ENCODE measurements around the gene CLIC6.
"Not testable (repeated sequence)": the region's sequence is repeated elsewhere in the genome, so short reads cannot be mapped to it uniquely, and the experiment has no call there.

CLIC6 gene

GRCh38 chr21:34642211-34643075 is 26.4 kb upstream of the CLIC6 start:
- no peaks in the 10 kb centered on the region for H3K36me3 Mint-ChIP-seq (ENCODE audit: low read depth)

GRCh38 chr21:34644825-34645224 is 24.0 kb upstream of the CLIC6 start:
- no peaks in the 10 kb centered on the region for H3K9me3 Mint-ChIP-seq
- no peaks in the 10 kb centered on the region for H3K36me3 Mint-ChIP-seq (ENCODE audit: low read depth)
- DNase-seq (no peak), ATAC-seq (no peak)
- H3K27me3 Mint-ChIP-seq = peaks cover 9% of the 10 kb centered on the region
- H3K27ac Mint-ChIP-seq = no peak overlapping the region
- H3K4me1 Mint-ChIP-seq = peaks cover 27% of the 10 kb centered on the region
- H3K4me3 Mint-ChIP-seq = no peak overlapping the region

More at GRCh38 chr21:34642211-34643075, 26.4 kb upstream of the CLIC6 start:
- Mint-ChIP-seq H3K4me3 (no peak overlapping the region), H3K27me3 (peaks cover 5% of the 10 kb centered on the region), H3K9me3 (peaks cover 3% of the 10 kb centered on the region), H3K27ac (no peak overlapping the region), H3K4me1 (peaks cover 33% of the 10 kb centered on the region)
- DNase-seq = no peak
- no peak for ATAC-seq

GRCh38 chr21:34647555-34647954 is 21.2 kb upstream of the CLIC6 start:
- Mint-ChIP-seq H3K4me3 (no peak overlapping the region), H3K27me3 (peaks cover 17% of the 10 kb centered on the region), H3K4me1 (peaks cover 2% of the 10 kb centered on the region), H3K9me3 (peaks cover 5% of the 10 kb centered on the region), H3K27ac (no peak overlapping the region), H3K36me3 (ENCODE audit: low read depth) (no peaks in the 10 kb centered on the region)
- ATAC-seq = no peak
- DNase-seq = no peak

GRCh38 chr21:34648739-34649297 is 20.0 kb upstream of the CLIC6 start:
- no peak for ATAC-seq
- Mint-ChIP-seq H3K36me3 (ENCODE audit: low read depth) (no peaks in the 10 kb centered on the region), H3K9me3 (peaks cover 5% of the 10 kb centered on the region), H3K4me3 (no peak overlapping the region), H3K27me3 (peaks cover 27% of the 10 kb centered on the region), H3K4me1 (no peaks in the 10 kb centered on the region), H3K27ac (no peak overlapping the region)
- no peak for DNase-seq

GRCh38 chr21:34649400-34649799 is 19.4 kb upstream of the CLIC6 start:
- H3K4me1 Mint-ChIP-seq = no peaks in the 10 kb centered on the region
- no peaks in the 10 kb centered on the region for H3K36me3 Mint-ChIP-seq (ENCODE audit: low read depth)
- ATAC-seq = no peak
- H3K27me3 Mint-ChIP-seq = peaks cover 29% of the 10 kb centered on the region
- no peak overlapping the region for H3K4me3 Mint-ChIP-seq
- DNase-seq = no peak
- H3K9me3 Mint-ChIP-seq = peaks cover 5% of the 10 kb centered on the region
- no peak overlapping the region for H3K27ac Mint-ChIP-seq

GRCh38 chr21:34650861-34651431 is 17.8 kb upstream of the CLIC6 start:
- no peaks in the 10 kb centered on the region for H3K4me1 Mint-ChIP-seq
- ATAC-seq (no peak), DNase-seq (no peak)
- H3K27ac Mint-ChIP-seq = no peak overlapping the region
- no peaks in the 10 kb centered on the region for H3K36me3 Mint-ChIP-seq (ENCODE audit: low read depth)
- no peak overlapping the region for H3K4me3 Mint-ChIP-seq
- H3K9me3 Mint-ChIP-seq = peaks cover 5% of the 10 kb centered on the region
- H3K27me3 Mint-ChIP-seq = peaks cover 31% of the 10 kb centered on the region

GRCh38 chr21:34651642-34652041 is 17.2 kb upstream of the CLIC6 start:
- H3K9me3 Mint-ChIP-seq = peaks cover 5% of the 10 kb centered on the region
- no peak overlapping the region for H3K27ac Mint-ChIP-seq
- H3K4me3 Mint-ChIP-seq = no peak overlapping the region
- H3K4me1 Mint-ChIP-seq = no peaks in the 10 kb centered on the region
- H3K36me3 Mint-ChIP-seq (ENCODE audit: low read depth) = no peaks in the 10 kb centered on the region
- H3K27me3 Mint-ChIP-seq = peaks cover 36% of the 10 kb centered on the region
- DNase-seq (no peak), ATAC-seq (no peak)

- ATAC-seq (no peak), DNase-seq (no peak)
- H3K27ac Mint-ChIP-seq = no peak overlapping the region
- H3K36me3 Mint-ChIP-seq (ENCODE audit: low read depth) = no peaks in the 10 kb centered on the region
- peaks cover 5% of the 10 kb centered on the region for H3K9me3 Mint-ChIP-seq
- H3K4me1 Mint-ChIP-seq = no peaks in the 10 kb centered on the region
- H3K27me3 Mint-ChIP-seq = peaks cover 40% of the 10 kb centered on the region
- H3K4me3 Mint-ChIP-seq = no peak overlapping the region
These were observed 15.3 kb upstream of the CLIC6 start for GRCh38 chr21:34653522-34653921.

GRCh38 chr21:34661848-34662247 is 6.9 kb upstream of the CLIC6 start:
- no peak for ATAC-seq
- peaks cover 1% of the 10 kb centered on the region for H3K36me3 Mint-ChIP-seq (ENCODE audit: low read depth)
- DNase-seq = no peak
- H3K4me3 Mint-ChIP-seq = no peak overlapping the region
- no peaks in the 10 kb centered on the region for H3K4me1 Mint-ChIP-seq
- H3K27me3 Mint-ChIP-seq = peaks cover 38% of the 10 kb centered on the region
- peaks cover 20% of the 10 kb centered on the region for H3K9me3 Mint-ChIP-seq
- no peak overlapping the region for H3K27ac Mint-ChIP-seq

GRCh38 chr21:34667761-34668160 is 1.0 kb upstream of the CLIC6 start:
- no peaks in the 10 kb centered on the region for H3K9me3 Mint-ChIP-seq
- no peaks in the 10 kb centered on the region for H3K36me3 Mint-ChIP-seq (ENCODE audit: low read depth)
- no peak overlapping the region for H3K4me3 Mint-ChIP-seq
- H3K27me3 Mint-ChIP-seq = peaks cover 47% of the 10 kb centered on the region
- ATAC-seq = peak; percentile 20
- no peak overlapping the region for H3K27ac Mint-ChIP-seq
- H3K4me1 Mint-ChIP-seq = peaks cover 4% of the 10 kb centered on the region
- DNase-seq = no peak

- H3K27ac Mint-ChIP-seq = no peak overlapping the region
- DNase-seq (peak; percentile 31), ATAC-seq (peak; percentile 72)
- no peaks in the 10 kb centered on the region for H3K36me3 Mint-ChIP-seq (ENCODE audit: low read depth)
- H3K4me1 Mint-ChIP-seq = peaks cover 4% of the 10 kb centered on the region
- H3K27me3 Mint-ChIP-seq = peaks cover 59% of the 10 kb centered on the region
- H3K4me3 Mint-ChIP-seq = peak overlapping the region; percentile 49
- H3K9me3 Mint-ChIP-seq = no peaks in the 10 kb centered on the region
These were observed 520 bp downstream of the CLIC6 start for GRCh38 chr21:34669149-34669879.

- not testable (repeated sequence) for H3K27ac Mint-ChIP-seq; H3K4me1 Mint-ChIP-seq; H3K9me3 Mint-ChIP-seq; ATAC-seq; DNase-seq; H3K36me3 Mint-ChIP-seq (ENCODE audit: low read depth)
- H3K27me3 Mint-ChIP-seq = peaks cover 62% of the 10 kb centered on the region
- peak overlapping the region; percentile 49 for H3K4me3 Mint-ChIP-seq
These were observed 1.1 kb downstream of the CLIC6 start for GRCh38 chr21:34669880-34670219.

GRCh38 chr21:34670220-34670961 is 1.6 kb downstream of the CLIC6 start:
- Mint-ChIP-seq H3K4me1 (peaks cover 4% of the 10 kb centered on the region), H3K36me3 (ENCODE audit: low read depth) (no peaks in the 10 kb centered on the region), H3K4me3 (peak overlapping the region; percentile 49), H3K27ac (no peak overlapping the region), H3K9me3 (no peaks in the 10 kb centered on the region), H3K27me3 (peaks cover 63% of the 10 kb centered on the region)
- ATAC-seq (peak; percentile 43), DNase-seq (no peak)

- H3K36me3 Mint-ChIP-seq (ENCODE audit: low read depth) = no peaks in the 10 kb centered on the region
- no peak for ATAC-seq
- H3K27me3 Mint-ChIP-seq = peaks cover 60% of the 10 kb centered on the region
- DNase-seq = no peak
- H3K27ac Mint-ChIP-seq = no peak overlapping the region
- peaks cover 4% of the 10 kb centered on the region for H3K4me1 Mint-ChIP-seq
- H3K9me3 Mint-ChIP-seq = no peaks in the 10 kb centered on the region
- peak overlapping the region; percentile 42 for H3K4me3 Mint-ChIP-seq
These were observed 2.2 kb downstream of the CLIC6 start for GRCh38 chr21:34670962-34671348.
